Measurements from ENCODE around the gene MYH14.

MYH14 gene

GRCh38 chr19:50203281-50204080, at the start of gene MYH14:
Gene MYH14 (plus strand): TSS chr19:50203622. CDS start chr19:50210366, 6,744 bp downstream.
- no peak for DNase-seq

GRCh38 chr19:50154529-50154928, 48.9 kb upstream of the MYH14 start:
- no peak for DNase-seq

DNA sequence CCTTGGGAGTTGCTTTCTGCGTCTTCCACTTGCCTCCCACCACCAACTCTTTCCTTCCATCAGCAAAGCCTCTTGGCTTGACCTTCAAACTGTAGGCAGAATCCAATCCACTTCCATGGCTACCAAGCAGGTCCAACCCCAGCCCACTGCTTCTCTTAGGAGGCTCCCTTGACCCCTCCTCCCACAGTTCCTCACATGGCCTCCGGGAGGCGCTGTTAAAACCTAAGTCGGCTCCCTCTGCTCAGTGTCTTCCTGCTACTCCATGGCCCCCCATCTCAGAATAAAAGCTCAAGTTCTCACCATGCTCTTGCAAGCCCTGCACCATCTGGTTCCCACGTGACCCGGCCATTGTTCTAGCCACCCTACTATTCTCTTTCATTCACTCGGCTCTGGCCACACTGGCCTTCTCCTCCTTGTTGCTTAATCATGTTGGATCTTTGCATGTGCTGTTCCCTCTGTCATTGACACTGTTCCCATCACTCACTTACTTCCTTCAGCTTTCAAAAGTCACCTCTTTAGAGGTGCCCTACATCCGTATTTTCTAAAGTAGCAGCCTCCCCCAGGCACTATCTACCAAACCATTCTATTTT, 47.8 kb upstream of the MYH14 start:
- no peak for DNase-seq

DNA sequence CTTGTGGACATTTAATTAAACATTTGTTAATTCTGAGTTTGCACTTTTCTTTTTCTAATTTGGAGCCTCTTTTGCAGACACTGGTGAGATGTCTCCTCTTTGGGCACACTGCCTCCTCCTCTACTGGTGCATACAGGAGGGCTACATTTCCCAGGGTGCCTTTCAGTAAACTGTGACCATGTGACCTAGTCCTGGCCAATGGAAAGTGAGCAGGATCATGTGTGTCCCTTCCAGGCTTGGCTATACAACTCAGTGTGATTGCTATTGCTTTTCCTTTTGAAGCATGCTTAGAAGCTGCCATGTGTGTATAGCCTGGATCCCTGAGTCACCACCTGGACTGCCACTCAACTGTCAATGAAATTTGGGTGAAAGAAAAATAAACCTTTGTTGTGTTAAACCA, 44.8 kb upstream of the MYH14 start:
- no peak for DNase-seq

DNA sequence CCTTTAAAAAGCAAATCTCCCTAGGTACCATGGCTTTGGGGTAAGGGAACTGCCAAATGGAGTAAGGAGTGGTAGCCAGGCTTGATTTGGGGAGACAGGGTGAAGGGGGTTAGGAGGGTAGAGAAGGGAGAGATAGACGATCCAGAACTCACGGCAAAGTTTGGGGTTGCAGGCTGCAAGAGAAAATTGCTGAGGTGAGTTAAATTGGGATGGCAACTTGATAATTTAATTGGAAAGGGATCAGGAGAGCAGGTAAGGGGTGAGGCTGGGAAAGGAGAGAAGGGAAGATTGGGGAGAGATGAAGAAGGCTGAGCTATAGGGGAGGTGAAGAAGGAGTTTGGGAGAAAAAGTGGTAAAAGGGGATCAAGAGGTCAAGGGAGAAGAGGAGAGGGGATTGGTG, 44.3 kb upstream of the MYH14 start:
- DNase-seq, result no peak

DNA sequence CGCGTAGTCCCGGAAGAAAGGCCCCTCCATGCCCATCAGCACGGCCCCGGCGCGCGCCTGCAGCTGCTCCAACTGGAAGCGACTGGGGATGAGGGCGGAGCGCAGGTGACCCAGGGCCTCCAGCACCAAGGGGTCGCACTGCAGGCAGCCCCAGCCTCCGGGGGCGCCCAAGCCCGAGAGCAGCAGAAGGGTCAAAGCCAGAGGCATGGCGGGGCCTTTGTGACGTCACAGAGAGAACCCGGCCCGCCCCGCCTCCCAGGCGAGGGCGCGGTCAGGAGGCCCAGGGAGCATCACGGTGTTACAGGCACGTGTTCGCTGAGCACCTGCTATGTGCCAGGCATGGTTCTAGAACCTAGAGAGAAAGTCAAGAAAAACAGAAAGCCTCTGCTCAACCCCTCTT, 40.4 kb upstream of the MYH14 start, which contains the start of gene IZUMO2:
Gene IZUMO2 (minus strand): TSS at position 294 of the 400 bp plus-strand sequence. CDS start 87 bp downstream, at position 207.
- no peak for DNase-seq

DNA sequence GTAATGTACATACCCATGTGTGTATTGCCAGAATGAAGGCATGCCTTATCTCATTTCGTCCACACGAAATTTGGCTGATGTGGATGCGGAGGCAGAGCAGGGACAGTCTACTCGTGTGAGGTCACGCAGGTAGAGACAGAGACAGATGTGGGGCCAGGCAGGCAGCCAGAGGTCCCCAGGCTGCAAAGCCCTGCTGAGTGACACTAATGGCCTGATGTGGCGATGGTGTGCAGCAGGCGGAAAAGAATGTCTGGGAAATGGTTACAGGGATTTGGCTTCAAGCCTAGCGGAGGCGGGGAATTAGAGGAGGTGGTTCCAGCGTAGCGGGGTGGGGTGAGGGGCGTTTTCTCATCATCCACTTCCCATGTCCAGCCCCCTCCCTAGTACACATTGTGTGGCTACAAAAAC, 36.1 kb upstream of the MYH14 start:
- no peak for DNase-seq

DNA sequence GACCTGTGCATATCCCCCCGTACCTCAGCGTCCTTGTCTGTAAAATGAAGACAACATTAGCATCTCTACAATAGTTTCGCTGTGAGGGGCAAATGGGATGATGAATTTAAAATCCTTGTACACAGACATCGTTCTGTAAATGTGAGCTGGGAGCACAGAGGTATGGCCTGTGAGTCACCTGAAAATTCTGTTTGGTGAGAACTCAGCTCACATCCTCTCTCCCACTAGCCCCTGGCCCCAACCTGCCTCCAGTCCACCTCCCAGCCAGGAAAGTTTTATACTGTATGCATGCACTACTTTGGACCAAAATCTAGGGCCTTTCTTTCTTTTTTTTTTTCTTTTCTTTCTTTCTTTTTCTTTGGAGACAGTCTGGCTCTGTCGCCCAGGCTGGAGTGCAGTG, 31.7 kb upstream of the MYH14 start:
- DNase-seq, result no peak

- DNase-seq, result no peak
These were observed 30.7 kb upstream of the MYH14 start for GRCh38 chr19:50172726-50173125.

GRCh38 chr19:50173127-50173526, 30.3 kb upstream of the MYH14 start:
- no peak for DNase-seq

DNA sequence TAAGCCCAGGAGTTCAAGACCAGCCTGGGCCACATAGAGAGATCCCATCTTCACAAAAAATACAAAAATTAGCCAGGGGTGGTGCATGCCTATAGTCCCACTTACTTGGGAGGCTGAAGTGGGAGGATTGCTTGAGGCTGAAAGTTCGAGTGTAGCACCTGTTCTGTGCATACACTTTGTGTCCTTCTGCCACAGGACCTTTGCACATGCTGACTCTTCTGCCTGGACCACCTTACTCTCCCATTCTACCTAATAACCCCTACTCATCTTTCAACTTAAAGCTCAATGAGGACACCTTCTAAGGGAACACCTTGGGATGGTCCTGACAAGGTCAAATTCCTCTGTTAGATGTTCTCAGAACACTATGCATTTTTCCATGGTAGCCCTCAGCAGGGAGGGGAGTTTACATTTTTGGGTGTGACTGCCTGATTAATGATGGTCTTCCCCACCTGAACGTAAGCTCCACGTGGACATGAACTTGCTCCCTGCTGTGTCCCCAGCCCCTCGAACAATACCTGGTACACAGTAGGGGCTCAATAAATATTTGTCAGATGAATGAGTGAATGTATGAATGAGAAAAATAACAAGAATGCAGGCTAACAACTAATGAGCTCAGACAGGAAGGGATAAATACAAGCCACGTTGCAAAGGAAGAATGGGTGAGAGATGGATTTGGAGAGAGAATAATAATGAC, 29.2 kb upstream of the MYH14 start:
- no peak for DNase-seq

DNA sequence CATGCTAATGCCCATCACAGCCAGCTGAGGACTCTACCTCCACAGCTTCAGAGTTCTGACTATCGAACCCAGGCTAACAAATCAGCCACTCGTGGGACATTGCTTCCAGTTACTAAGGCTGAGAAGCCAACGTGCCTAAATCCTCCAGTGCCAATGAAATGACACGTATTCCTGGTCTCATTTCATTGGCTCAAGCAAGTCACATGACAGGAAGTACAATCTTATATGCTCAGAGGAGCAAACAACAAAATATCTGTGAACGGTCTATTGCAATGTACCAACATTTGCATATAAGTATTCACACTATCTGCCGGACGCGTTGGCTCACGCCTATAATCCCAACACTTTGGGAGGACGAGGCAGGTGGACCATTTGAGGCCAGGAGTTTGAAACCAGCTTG, 27.5 kb upstream of the MYH14 start:
- no peak for DNase-seq

- no peak for DNase-seq
These were observed 26.6 kb upstream of the MYH14 start for GRCh38 chr19:50176775-50177174.

DNA sequence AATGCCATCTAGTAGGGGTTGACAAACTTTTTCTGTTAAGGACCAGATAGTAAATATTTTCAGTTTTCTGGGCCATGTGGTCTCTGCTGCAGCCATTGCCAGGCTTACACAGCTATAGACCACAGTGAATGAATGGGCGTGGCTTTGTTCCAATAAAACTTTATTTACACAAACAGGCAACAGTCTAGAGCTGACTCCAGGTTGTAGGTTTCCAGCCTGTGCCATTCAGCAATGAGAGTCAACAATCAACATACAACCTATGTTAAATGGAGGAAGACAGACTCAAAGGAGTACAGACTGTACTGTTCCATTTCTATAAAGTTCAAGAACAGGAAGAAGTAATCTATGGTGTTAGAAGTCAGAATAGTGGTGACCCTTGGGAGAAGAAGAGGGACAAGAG, 25.1 kb upstream of the MYH14 start:
- no peak for DNase-seq

DNA sequence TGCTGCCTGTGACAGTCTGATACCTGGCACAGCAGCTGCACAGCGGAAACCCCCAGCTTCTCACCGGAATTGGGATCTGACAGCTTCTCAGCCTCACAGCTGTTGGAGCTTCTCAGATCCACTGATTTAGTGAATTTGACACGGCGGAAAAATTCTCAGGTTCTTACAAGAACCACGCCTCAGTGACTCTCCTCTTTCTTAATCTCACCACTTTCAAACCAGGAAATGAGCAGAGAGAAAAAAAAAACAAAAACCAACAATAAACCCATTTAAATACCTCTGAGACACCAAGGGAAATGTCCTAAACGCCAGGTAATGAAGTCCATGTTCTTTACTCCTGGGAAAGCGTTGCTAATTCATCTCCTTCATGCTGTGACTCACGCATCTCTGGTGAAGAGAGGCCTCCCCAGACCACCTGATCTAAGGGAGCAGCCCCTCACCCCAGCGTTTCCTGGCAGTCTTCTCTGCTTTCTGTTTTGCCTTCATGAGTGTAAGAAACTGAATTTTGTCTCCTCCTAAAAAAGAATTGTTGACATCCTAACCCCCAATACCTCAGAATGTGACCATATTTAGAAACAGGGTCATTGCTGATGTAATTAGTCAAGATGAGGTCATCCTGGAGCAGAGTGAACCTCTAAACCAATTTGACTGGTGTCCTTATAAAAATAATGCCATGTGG, 24.4 kb upstream of the MYH14 start:
- no peak for DNase-seq

- no peak for DNase-seq
These were observed 22.3 kb upstream of the MYH14 start for GRCh38 chr19:50181121-50181520.

- no peak for DNase-seq
These were observed 19.2 kb upstream of the MYH14 start for GRCh38 chr19:50184196-50184595.

GRCh38 chr19:50187937-50188336, 15.5 kb upstream of the MYH14 start:
- DNase-seq, result no peak

DNA sequence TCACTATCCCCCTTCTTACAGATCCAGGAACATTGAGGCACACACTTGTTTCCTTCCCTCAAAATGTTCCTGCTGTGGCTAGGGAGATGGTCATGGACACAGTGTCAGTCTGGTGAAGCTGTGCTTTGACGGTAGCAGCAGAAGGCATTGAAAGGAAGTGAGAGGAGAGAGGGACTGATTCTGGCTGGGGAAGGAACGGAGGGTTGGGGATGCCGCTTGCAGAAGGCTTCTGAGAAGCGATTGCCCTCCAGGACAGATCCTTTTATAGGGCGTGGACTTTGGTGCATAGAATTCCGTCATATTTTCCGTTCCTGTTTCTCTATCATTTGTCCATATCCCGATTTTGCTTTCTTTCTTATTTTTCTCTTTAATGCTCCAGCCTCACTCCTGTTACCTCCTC, 14.1 kb upstream of the MYH14 start:
- DNase-seq, result no peak

- no peak for DNase-seq
These were observed 13.0 kb upstream of the MYH14 start for GRCh38 chr19:50190439-50190891.

DNA sequence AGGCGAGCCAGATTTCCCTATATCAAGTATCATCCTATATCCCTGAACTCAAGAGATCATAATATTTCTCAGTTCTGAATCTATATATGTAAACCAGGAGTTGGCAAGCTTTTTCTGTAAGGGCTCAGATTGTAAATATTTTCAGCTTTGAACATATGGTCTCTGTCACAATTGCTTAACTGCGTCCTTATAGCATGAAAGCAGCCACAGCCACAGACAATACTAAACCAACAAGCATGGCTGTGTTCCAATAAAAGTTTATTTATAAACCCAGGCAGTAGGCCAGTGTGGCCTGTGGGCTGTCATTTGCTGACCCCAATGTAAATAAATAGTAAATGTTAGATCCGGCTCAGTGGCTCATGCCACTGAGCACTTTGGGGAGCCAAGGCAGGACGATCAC, 12.2 kb upstream of the MYH14 start:
- no peak for DNase-seq

GRCh38 chr19:50192463-50193211, 10.8 kb upstream of the MYH14 start:
- no peak for DNase-seq

DNA sequence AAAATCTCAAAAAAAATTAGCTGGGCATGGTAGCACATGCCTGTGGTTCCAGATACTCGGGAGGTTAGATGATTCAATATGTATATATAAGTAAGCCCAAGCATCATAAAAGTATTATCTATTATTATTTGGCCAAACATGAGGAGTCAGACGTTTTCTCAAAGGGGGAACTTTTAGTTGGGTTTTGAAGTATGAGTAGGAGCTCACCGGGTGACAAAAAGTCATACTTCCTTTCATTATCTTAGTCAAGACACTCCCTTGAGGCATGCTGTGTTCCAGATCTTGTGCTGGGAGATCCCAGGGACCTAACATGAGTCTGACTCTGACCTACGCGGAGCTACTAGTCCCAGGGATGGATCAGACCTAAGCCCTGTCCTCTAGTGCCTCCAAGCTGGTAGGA, 8.2 kb upstream of the MYH14 start:
- no peak for DNase-seq

All from CD4-positive, alpha-beta T cell treated with Interleukin-12 subunit alpha and Interleukin-12 subunit beta, for 1 hour (primary cell).